HepG2 (cell line): ENCODE data around the gene RBM14. TPM values are rescaled to one million over a fixed set of nuclear protein-coding genes. Genes with fewer than 3 reads are reported as not detected.

Experiments
- ATF4 ChIP-seq, 2 experiments: fragments of 450-650 bp in 1 of 2; sonication (generic) in 1 of 2; formaldehyde crosslinking; IDR thresholded peaks; 2 replicates each; pipeline versions ENCODE4 v1.5.0 to v1.8.0; 2020 to 2022; ENCODE audit warnings: mild to moderate bottlenecking in 1 of 2, missing genetic modification reagents in 1 of 2
- HINFP ChIP-seq: sonication (generic); formaldehyde crosslinking; IDR thresholded peaks from 2 replicates; pipeline ENCODE4 v1.4.0; 2020; ENCODE audit warnings: low read depth, mild to moderate bottlenecking, missing genetic modification reagents
- HNF1B ChIP-seq: sonication (generic); formaldehyde crosslinking; IDR thresholded peaks from 2 replicates; pipeline ENCODE4 v1.5.1; 2020; ENCODE audit warnings: mild to moderate bottlenecking, moderate library complexity, missing genetic modification reagents
- HOXA5 ChIP-seq: sonication (generic); formaldehyde crosslinking; IDR thresholded peaks from 2 replicates; pipeline ENCODE4 v1.4.0; 2020; ENCODE audit warnings: missing genetic modification reagents
- IKZF1 ChIP-seq: fragments of 450-650 bp; IDR thresholded peaks from 2 replicates; pipeline ENCODE4 v1.7.1; 2016
- MYC ChIP-seq: sonication (generic); formaldehyde crosslinking; IDR thresholded peaks from 2 replicates; pipeline ENCODE4 v1.9.0; 2021; ENCODE audit warnings: missing genetic modification reagents, borderline replicate concordance
- ZNF143 ChIP-seq: sonication (generic); formaldehyde crosslinking; IDR thresholded peaks from 2 replicates; pipeline ENCODE4 v1.4.0; 2020; ENCODE audit warnings: missing genetic modification reagents
- ZNF34 ChIP-seq: sonication (generic); formaldehyde crosslinking; IDR thresholded peaks from 2 replicates; pipeline ENCODE4 v1.4.0; 2020; ENCODE audit warnings: mild to moderate bottlenecking, missing genetic modification reagents, borderline replicate concordance
- ZNF407 ChIP-seq: sonication (generic); formaldehyde crosslinking; IDR thresholded peaks from one replicate; pipeline ENCODE4 v1.5.1; 2020; ENCODE audit warnings: mild to moderate bottlenecking, missing genetic modification reagents; ENCODE audit errors: not compliant biosample characterization
- ZNF510 ChIP-seq: sonication (generic); formaldehyde crosslinking; IDR thresholded peaks from 2 replicates; pipeline ENCODE4 v1.4.0; 2020; ENCODE audit warnings: low read depth, mild to moderate bottlenecking, missing genetic modification reagents
- ZNF710 ChIP-seq: sonication (generic); formaldehyde crosslinking; IDR thresholded peaks from 2 replicates; pipeline ENCODE4 v1.5.0; 2020; ENCODE audit warnings: mild to moderate bottlenecking, missing genetic modification reagents, borderline replicate concordance
- ZNF879 ChIP-seq: sonication (generic); formaldehyde crosslinking; IDR thresholded peaks from 2 replicates; pipeline ENCODE4 v1.8.1; 2023; ENCODE audit warnings: missing genetic modification reagents
- polyA plus RNA-seq, 8 experiments: library from polyadenylated mRNA; depleted of rRNA in 3 of 8; stranded (reverse) in 7 of 8; unstranded in 1 of 8; fragments of >200 nt; fragmentation: Illumina TruSeq in 4 of 8; extraction: Trizol in 4 of 8; gene quantifications; 2 replicates each; pipeline versions ENCODE4 v1.2.1 to v1.2.3, GENCODE V29; 2011 to 2016; ENCODE audit warnings: low read depth in 4 of 8, missing spikeins in 1 of 8, mixed read lengths in 1 of 8; ENCODE audit not compliant: insufficient read depth in 1 of 8
- total RNA-seq, 5 experiments: library from RNA; depleted of rRNA; stranded (reverse); fragments of >200 nt; fragmentation: Illumina TruSeq; extraction: Trizol; gene quantifications; 2 replicates each; pipeline ENCODE4 v1.2.3, GENCODE V29; 2016; ENCODE audit warnings: low read depth in 1 of 5

The RBM14 gene
- total and polyA plus RNA-seq, 2 of the 13 experiments (the other 11 are each of a cell fraction or from before 2014, with no cell fraction given): 12.7 to 44.1 TPM

- TF ChIP-seq MYC (CRISPR knock-in tag) (no peak), HNF1B (CRISPR knock-in tag) (peak; percentile 52; the same call in 1 of the 2 replicates), HOXA5 (CRISPR knock-in tag) (no peak), IKZF1 (no peak), ZNF407 (CRISPR knock-in tag) (no peak), ZNF879 (CRISPR knock-in tag) (no peak), ATF4 (CRISPR knock-in tag; IDR thresholded peaks at IDR 0.05) (no peak), ZNF710 (no peak), ZNF510 (CRISPR knock-in tag) (no peak), ZNF143 (CRISPR knock-in tag) (no peak), HINFP (CRISPR knock-in tag) (no peak), ZNF34 (no peak)
Measured at GRCh38 chr11:66607126-66607834, 9.2 kb upstream of the RBM14 start (continued).
